ENCODE results near the gene ARL8B. TPM values are rescaled to one million over a fixed set of nuclear protein-coding genes. Genes with fewer than 3 reads are reported as not detected.
"Not testable (repeated sequence)": the region's sequence is repeated elsewhere in the genome, so short reads cannot be mapped to it uniquely, and the experiment has no call there.

Gene ARL8B
- polyA plus RNA-seq, 1 donor from 2014 or later = 103 TPM

- TF ChIP-seq, protein P1, sequence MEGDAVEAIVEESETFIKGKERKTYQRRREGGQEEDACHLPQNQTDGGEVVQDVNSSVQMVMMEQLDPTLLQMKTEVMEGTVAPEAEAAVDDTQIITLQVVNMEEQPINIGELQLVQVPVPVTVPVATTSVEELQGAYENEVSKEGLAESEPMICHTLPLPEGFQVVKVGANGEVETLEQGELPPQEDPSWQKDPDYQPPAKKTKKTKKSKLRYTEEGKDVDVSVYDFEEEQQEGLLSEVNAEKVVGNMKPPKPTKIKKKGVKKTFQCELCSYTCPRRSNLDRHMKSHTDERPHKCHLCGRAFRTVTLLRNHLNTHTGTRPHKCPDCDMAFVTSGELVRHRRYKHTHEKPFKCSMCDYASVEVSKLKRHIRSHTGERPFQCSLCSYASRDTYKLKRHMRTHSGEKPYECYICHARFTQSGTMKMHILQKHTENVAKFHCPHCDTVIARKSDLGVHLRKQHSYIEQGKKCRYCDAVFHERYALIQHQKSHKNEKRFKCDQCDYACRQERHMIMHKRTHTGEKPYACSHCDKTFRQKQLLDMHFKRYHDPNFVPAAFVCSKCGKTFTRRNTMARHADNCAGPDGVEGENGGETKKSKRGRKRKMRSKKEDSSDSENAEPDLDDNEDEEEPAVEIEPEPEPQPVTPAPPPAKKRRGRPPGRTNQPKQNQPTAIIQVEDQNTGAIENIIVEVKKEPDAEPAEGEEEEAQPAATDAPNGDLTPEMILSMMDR (IDR thresholded peaks at IDR 0.05; ENCODE audit: poor library complexity, severe bottlenecking) = no peak
- TF ChIP-seq MXI1 (conservative IDR thresholded peaks at IDR 0.05; ENCODE audit: poor library complexity, severe bottlenecking) = no peak
These were observed 42.3 kb upstream of the ARL8B start (continued) for GRCh38 chr3:5079761-5080160.

DNA sequence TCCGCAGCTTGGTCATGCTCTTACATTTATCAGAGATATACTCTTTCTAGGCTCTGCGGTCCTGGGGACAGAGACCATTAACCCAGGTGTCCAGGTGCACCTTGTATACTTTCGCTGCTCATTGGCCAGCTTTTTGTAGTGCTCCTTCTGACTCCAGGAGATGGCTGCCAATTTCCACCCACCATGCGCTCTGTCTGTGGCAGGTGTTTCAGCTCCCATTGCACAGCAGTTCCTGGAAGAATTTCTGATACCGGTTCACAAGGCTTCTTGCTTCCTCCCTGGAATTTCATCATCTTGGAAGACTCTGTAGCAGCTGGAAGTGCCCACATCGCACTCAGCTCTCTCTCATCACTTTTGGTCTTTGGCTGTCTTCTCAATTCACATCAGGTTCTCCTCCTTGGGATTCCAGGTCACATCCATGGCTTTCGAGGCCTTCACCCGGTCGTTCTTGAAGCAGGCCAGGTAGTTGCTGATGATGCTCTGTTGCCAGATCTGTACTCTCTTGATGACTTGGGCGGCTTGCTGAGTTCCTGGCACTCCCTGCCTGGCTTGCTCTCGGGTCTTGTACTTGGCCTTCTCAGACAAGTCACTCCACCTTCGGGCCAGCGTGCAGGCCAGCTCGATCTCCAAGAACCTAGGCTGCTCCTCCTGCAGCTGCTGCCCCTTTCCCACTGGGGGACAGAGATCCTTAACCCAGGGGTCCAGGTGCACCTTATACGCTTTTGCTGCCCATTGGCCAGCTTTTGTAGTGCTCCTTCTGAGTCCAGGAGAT lies 41.1 kb upstream of the ARL8B start:
- Histone ChIP-seq H3K9me3 (ENCODE audit: low read length) (no peaks in the 10 kb centered on the region), H3K27me3 (ENCODE audit: insufficient read depth, low read depth, low read length) (no peaks in the 10 kb centered on the region), H4K20me1 (ENCODE audit: insufficient read depth) (no peaks in the 10 kb centered on the region), H3K4me3 (ENCODE audit: low read length) (no peak overlapping the region), H2AFZ (ENCODE audit: low read depth, low read length) (no peak overlapping the region), H3F3A (ENCODE audit: insufficient read depth, low read length, poor library complexity, severe bottlenecking) (no peaks in the 10 kb centered on the region), H3K4me2 (ENCODE audit: low read length) (no peak overlapping the region), H3K27ac (ENCODE audit: low read length) (no peak overlapping the region), H3K79me2 (replicated peaks; ENCODE audit: insufficient read depth, low read length) (no peaks in the 10 kb centered on the region), H3K36me3 (ENCODE audit: insufficient read depth, low read length) (no peaks in the 10 kb centered on the region), H3K9ac (ENCODE audit: low read length) (no peak overlapping the region), H3K9me2 (ENCODE audit: insufficient read depth, low read length) (no peaks in the 10 kb centered on the region)
- TF ChIP-seq, protein P1 (IDR thresholded peaks at IDR 0.05; ENCODE audit: poor library complexity, severe bottlenecking) = no peak
- no peak for TF ChIP-seq SMC3 (conservative IDR thresholded peaks at IDR 0.05; ENCODE audit: poor library complexity)
- TF ChIP-seq POLR2AphosphoS5 (IDR thresholded peaks at IDR 0.05) = no peak
- TF ChIP-seq, protein P2, sequence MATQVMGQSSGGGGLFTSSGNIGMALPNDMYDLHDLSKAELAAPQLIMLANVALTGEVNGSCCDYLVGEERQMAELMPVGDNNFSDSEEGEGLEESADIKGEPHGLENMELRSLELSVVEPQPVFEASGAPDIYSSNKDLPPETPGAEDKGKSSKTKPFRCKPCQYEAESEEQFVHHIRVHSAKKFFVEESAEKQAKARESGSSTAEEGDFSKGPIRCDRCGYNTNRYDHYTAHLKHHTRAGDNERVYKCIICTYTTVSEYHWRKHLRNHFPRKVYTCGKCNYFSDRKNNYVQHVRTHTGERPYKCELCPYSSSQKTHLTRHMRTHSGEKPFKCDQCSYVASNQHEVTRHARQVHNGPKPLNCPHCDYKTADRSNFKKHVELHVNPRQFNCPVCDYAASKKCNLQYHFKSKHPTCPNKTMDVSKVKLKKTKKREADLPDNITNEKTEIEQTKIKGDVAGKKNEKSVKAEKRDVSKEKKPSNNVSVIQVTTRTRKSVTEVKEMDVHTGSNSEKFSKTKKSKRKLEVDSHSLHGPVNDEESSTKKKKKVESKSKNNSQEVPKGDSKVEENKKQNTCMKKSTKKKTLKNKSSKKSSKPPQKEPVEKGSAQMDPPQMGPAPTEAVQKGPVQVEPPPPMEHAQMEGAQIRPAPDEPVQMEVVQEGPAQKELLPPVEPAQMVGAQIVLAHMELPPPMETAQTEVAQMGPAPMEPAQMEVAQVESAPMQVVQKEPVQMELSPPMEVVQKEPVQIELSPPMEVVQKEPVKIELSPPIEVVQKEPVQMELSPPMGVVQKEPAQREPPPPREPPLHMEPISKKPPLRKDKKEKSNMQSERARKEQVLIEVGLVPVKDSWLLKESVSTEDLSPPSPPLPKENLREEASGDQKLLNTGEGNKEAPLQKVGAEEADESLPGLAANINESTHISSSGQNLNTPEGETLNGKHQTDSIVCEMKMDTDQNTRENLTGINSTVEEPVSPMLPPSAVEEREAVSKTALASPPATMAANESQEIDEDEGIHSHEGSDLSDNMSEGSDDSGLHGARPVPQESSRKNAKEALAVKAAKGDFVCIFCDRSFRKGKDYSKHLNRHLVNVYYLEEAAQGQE (IDR thresholded peaks at IDR 0.05; ENCODE audit: borderline replicate concordance) = no peak
- no peak for TF ChIP-seq MXI1 (conservative IDR thresholded peaks at IDR 0.05; ENCODE audit: poor library complexity, severe bottlenecking)
- no peak for TF ChIP-seq RAD21 (conservative IDR thresholded peaks at IDR 0.05)
- TF ChIP-seq EZH2 (IDR thresholded peaks at IDR 0.05; ENCODE audit: borderline replicate concordance, insufficient read depth, low read length, poor library complexity, severe bottlenecking) = no peak
- TF ChIP-seq EP300 (conservative IDR thresholded peaks at IDR 0.05; ENCODE audit: poor library complexity, severe bottlenecking) = no peak
- TF ChIP-seq TAF1 (IDR thresholded peaks at IDR 0.05; ENCODE audit: low read depth) = no peak

DNA sequence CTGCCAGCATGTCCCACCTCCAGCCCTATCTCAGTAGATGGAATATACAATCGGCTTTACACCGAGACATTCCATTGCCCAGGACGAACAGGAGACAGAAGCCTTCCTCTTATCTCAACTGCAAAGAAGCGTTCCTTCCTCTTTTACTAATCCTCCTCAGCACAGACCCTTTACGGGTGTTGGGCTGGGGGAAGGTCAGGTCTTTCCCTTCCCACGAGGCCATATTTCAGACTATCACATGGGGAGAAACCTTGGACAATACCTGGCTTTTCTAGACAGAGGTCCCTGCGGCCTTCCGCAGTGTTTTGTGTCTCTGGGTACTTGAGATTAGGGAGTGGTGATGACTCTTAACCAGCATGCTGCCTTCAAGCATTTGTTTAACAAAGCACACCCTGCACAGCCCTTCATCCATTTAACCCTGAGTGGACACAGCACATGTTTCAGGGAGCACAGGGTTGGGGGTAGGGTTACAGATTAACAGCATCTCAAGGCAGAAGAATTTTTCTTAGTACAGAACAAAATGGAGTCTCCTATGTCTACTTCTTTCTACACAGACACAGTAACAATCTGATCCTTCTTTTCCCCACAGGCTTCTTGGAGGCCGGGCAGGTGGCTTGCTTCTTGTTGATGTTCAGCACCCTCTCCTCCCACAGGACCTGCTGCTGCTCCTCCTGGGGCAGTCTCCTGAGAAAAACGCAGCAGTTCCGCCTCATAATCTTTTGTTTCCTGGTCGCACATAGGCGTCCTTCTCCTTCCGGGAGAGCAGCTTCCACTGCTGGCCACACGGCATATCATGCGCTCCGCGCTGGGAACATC lies 39.9 kb upstream of the ARL8B start:
- not testable (repeated sequence) for H3K4me3 ChIP-seq (ENCODE audit: low read length); H2AFZ ChIP-seq (ENCODE audit: low read depth, low read length); H3K9me3 ChIP-seq (ENCODE audit: low read length)

More for the DNA sequence above, 39.9 kb upstream of the ARL8B start:
- H3K79me2 ChIP-seq (replicated peaks; ENCODE audit: insufficient read depth, low read length); H3K27me3 ChIP-seq (ENCODE audit: insufficient read depth, low read depth, low read length); H3K9me2 ChIP-seq (ENCODE audit: insufficient read depth, low read length); H3F3A ChIP-seq (ENCODE audit: insufficient read depth, low read length, poor library complexity, severe bottlenecking); H3K36me3 ChIP-seq (ENCODE audit: insufficient read depth, low read length); H3K4me2 ChIP-seq (ENCODE audit: low read length); H4K20me1 ChIP-seq (ENCODE audit: insufficient read depth); H3K9ac ChIP-seq (ENCODE audit: low read length); H3K27ac ChIP-seq (ENCODE audit: low read length): not testable (repeated sequence)

Measured in neural cell (in vitro differentiated cells).